Measurements from ENCODE around the gene NLRP4. TPM values are rescaled to one million over a fixed set of nuclear protein-coding genes. Genes with fewer than 3 reads are reported as not detected.
"Not testable (repeated sequence)": the region's sequence is repeated elsewhere in the genome, so short reads cannot be mapped to it uniquely, and the experiment has no call there.

The NLRP4 gene
- total RNA-seq, 2 experiments from 2014 or later, result not detected

DNA sequence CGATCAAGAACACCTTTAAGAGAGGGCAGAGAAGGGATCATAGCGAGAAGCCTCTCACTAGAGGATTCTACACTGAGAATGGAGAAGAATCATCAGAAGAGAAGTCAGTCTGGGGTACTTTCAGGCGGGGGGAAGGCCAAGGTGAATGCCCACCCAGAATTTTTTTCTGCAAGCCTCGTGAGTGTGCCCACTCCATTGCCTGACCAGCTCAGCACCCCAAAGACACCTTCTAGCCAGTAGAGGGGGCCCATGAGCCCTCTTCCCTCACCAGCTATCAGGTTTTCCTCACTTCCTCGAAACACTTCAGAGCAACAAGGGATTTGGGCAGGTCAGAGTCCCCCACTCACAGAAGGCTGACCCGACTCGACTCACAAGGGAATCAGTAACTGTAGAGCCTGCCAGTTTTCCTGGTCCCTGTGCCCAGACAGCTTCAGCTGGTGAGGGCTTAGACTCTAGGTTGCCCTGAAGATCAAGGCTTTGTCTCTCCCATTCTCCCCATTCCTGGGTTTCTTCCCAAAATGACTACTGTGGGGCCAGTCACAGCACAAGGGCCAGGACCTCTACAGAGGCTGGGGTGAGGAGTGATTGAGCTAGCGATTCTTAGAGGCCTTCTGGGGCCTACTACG lies 77.4 kb downstream of the NLRP4 start:
- no peak for DNase-seq
- Mint-ChIP-seq H3K27me3 (peaks cover 13% of the 10 kb centered on the region), H3K27ac (no peak overlapping the region), H3K4me3 (no peak overlapping the region), H3K4me1 (no peaks in the 10 kb centered on the region), H3K36me3 (no peaks in the 10 kb centered on the region), H3K9me3 (peaks cover 21% of the 10 kb centered on the region)

GRCh38 chr19:55923556-55923955 lies 87.2 kb downstream of the NLRP4 start:
- no peak overlapping the region for H3K4me3 Mint-ChIP-seq
- peaks cover 10% of the 10 kb centered on the region for H3K27me3 Mint-ChIP-seq
- peaks cover 29% of the 10 kb centered on the region for H3K9me3 Mint-ChIP-seq
- no peak overlapping the region for H3K27ac Mint-ChIP-seq
- no peak for DNase-seq
- H3K4me1 Mint-ChIP-seq, result no peaks in the 10 kb centered on the region
- no peaks in the 10 kb centered on the region for H3K36me3 Mint-ChIP-seq

DNA sequence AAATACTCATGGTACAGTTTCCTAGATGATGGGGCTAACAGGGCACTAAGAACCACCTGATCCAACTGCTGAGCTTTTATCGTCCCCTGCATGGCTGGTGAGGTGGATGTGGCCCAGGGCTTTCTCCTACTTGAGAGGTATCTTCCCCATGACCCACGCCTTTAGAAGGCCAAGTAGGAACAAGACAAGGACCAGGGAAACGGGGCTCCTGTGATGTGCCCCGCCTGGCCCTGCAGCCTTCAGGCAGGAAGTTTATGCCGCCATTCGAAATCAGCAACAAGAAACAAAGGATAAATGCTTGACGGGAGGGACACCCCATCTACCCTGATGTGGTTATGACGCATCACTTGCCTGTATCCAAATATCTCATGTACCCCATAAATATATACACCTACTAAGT lies 91.7 kb downstream of the NLRP4 start:
- H3K9me3 Mint-ChIP-seq, result peaks cover 14% of the 10 kb centered on the region
- H3K4me3 Mint-ChIP-seq, result no peak overlapping the region
- no peak for DNase-seq
- no peak overlapping the region for H3K27ac Mint-ChIP-seq
- peaks cover 6% of the 10 kb centered on the region for H3K27me3 Mint-ChIP-seq
- H3K36me3 Mint-ChIP-seq, result no peaks in the 10 kb centered on the region
- H3K4me1 Mint-ChIP-seq, result no peaks in the 10 kb centered on the region

GRCh38 chr19:55929258-55929657 lies 92.9 kb downstream of the NLRP4 start:
- not testable (repeated sequence) for H3K4me3 Mint-ChIP-seq, H3K27ac Mint-ChIP-seq, H3K27me3 Mint-ChIP-seq, H3K4me1 Mint-ChIP-seq, H3K36me3 Mint-ChIP-seq, DNase-seq
- peaks cover 10% of the 10 kb centered on the region for H3K9me3 Mint-ChIP-seq

DNA sequence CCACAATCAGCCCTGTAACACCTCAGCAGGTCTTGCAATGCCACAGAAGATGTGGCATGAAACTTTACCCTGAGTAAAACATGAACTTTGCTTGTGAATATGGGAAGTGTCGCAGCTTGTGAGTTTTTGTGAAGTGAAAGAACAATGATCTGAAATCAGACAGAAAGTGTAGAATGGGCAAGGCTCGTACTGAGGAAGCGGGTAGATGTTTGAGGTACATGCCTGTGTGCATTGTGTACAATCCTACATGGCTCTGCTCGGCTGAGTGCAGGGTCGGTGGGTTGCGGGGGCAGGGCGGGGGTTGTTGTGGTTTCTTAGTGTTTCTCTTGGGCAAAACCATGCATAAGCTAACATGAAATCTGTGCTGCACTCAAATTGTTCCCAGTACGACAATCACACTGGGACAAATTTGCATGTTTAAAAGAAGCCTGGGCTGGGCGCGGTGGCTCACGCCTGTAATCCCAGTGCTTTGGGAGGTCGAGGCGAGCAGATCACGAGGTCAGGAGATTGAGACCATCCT lies 94.7 kb downstream of the NLRP4 start:
- DNase-seq, result no peak
- Mint-ChIP-seq H3K4me3 (no peak overlapping the region), H3K36me3 (no peaks in the 10 kb centered on the region), H3K27ac (no peak overlapping the region), H3K9me3 (peaks cover 13% of the 10 kb centered on the region), H3K27me3 (peaks cover 3% of the 10 kb centered on the region), H3K4me1 (no peaks in the 10 kb centered on the region)

Other genes starting within 250 kb of the NLRP4 start
- 10 to 100 TPM; 19.8 to 20.7 TPM for gene FIZ1, start 237.0 kb upstream of the NLRP4 start, total RNA-seq
- 10 to 100 TPM; 10.8 to 11.5 TPM for gene ZNF524, start 236.3 kb upstream of the NLRP4 start, total RNA-seq
- gene ZNF865, start 230.9 kb upstream of the NLRP4 start, total RNA-seq, result 10 to 100 TPM; 10.5 to 10.7 TPM
- gene ZNF784, start 212.0 kb upstream of the NLRP4 start, total RNA-seq, result 1 to 10 TPM; 3.7 to 3.9 TPM
- 10 to 100 TPM; 29.6 to 30.6 TPM for gene ZNF580, start 195.5 kb upstream of the NLRP4 start, total RNA-seq
- gene ZNF581, start 192.9 kb upstream of the NLRP4 start, total RNA-seq, result 10 to 100 TPM; 39.9 to 42.3 TPM
- gene CCDC106, start 188.3 kb upstream of the NLRP4 start, total RNA-seq, result 10 to 100 TPM; 10.9 to 12.0 TPM
- gene U2AF2, start 181.5 kb upstream of the NLRP4 start, total RNA-seq, result 100 to 1,000 TPM; 341 to 345 TPM
- gene EPN1, start 161.3 kb upstream of the NLRP4 start, total RNA-seq, result 10 to 100 TPM; 37.1 to 39.5 TPM
- gene NLRP9, start 98.1 kb upstream of the NLRP4 start, total RNA-seq, result not detected
- gene RFPL4A, start 77.4 kb upstream of the NLRP4 start, total RNA-seq, result not detected
- not detected for gene RFPL4AL1, start 67.4 kb upstream of the NLRP4 start, total RNA-seq
- gene NLRP11, start 4.5 kb upstream of the NLRP4 start, total RNA-seq, result under 1 TPM; 0.19 to 0.24 TPM
- not detected for gene NLRP13, start 95.8 kb downstream of the NLRP4 start, total RNA-seq
- gene NLRP8, start 111.3 kb downstream of the NLRP4 start, total RNA-seq, result not detected
- gene NLRP5, start 150.2 kb downstream of the NLRP4 start, total RNA-seq, result not detected

All from activated naive CD8-positive, alpha-beta T cell treated with anti-CD3 and anti-CD28 coated beads for 36 hours (primary cell).